HK-2 (cell line): Measurements from ENCODE around the gene IL1F10.

Source experiments
- DNase-seq: peaks from one replicate; pipeline ENCODE4 v3.0.0-alpha.2; 2018; ENCODE audit not compliant: unreplicated experiment

The IL1F10 gene, protein sequence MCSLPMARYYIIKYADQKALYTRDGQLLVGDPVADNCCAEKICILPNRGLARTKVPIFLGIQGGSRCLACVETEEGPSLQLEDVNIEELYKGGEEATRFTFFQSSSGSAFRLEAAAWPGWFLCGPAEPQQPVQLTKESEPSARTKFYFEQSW

GRCh38 chr2:113067681-113068080 is at the start of gene IL1F10:
Gene IL1F10 (plus strand): TSS chr2:113067970. CDS start chr2:113072739, 4,769 bp downstream.
- no peak for DNase-seq

GRCh38 chr2:113018509-113018908 is 49.3 kb upstream of the IL1F10 start:
- no peak for DNase-seq

DNA sequence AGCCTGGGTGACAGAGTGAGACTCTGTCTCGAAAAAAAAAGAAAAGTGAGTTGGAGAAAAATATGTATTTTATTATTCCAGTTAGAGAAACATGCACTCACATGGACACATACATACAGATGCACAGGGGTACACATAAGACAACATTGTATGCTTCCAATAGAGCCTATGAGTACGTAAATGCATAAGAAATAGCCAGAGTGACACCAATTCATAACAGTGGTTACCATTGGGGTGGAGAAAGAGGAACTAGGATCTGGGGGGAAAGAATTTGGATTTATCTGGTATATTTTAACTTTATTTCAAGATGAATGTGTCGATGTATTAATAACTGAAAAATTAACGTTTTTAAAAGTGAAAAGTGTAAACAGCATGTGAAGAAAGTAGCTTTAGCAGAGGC is 46.5 kb upstream of the IL1F10 start:
- no peak for DNase-seq

GRCh38 chr2:113024764-113025163 is 43.0 kb upstream of the IL1F10 start:
- DNase-seq = no peak

GRCh38 chr2:113025737-113026136 is 42.0 kb upstream of the IL1F10 start:
- no peak for DNase-seq

GRCh38 chr2:113027691-113028090 is 40.1 kb upstream of the IL1F10 start:
- no peak for DNase-seq

DNA sequence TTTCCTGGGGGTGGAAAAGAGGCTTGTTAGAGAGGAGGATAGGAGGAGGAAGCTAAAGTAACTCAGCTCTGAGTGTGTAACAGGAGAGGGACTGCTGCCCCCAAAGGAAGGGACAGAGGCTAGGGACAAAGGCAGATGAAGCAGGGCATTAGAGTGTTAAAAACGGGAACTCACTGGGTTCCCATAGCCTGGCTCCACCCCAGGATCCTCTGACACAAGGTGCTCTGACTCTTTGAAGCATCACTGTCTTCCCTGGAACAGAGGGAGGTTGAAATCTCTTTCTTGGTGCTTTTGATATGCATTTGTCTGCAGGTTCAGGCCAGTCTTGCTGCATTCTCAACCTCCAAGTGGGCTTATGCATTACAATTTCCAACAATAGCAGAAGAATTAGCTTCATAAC is 39.7 kb upstream of the IL1F10 start:
- DNase-seq = no peak

GRCh38 chr2:113032737-113033136 is 35.0 kb upstream of the IL1F10 start:
- no peak for DNase-seq

- no peak for DNase-seq
These were observed 33.8 kb upstream of the IL1F10 start for GRCh38 chr2:113034016-113034415.

DNA sequence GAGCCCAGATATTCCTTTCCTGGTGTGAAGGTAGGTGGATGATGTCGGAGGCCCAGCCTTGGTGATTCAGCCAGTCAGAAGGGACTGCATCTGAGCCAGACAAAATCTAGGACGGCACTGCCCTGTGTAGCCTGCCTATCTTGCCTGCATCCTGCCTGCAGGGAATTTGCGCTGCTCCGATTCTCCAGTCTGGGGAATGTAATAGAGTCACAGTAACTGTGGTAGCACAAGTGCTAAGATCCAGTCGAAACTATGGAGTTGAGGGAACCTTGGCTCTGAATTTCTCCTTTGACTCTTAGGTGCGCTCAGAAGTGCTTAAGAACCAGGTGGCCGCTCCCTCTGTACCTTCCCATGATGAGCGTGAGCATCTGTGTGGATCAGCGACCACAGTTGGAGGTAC is 31.0 kb upstream of the IL1F10 start:
- no peak for DNase-seq

- no peak for DNase-seq
These were observed 29.5 kb upstream of the IL1F10 start for GRCh38 chr2:113038291-113038690.

- DNase-seq = no peak
These were observed 28.6 kb upstream of the IL1F10 start for GRCh38 chr2:113039158-113039557.

DNA sequence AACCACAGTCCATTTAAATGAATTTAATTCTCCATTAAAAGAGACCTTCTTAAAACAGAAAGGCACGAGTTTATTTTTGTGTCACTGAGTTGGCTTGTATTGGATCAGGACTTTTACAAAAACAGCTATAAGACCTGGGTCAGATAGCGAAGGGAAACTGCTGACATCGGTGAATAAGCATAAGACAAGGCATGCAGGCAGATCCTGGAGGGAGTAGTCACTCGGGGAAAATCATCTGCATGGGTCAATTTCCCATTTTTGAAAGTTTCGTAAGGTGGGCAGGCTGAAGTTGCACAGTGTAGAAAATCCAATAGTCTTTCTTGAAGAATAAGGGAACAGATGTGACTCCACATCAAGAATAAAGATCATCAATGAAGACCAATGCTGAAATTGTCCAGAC is 28.1 kb upstream of the IL1F10 start:
- DNase-seq = no peak

DNA sequence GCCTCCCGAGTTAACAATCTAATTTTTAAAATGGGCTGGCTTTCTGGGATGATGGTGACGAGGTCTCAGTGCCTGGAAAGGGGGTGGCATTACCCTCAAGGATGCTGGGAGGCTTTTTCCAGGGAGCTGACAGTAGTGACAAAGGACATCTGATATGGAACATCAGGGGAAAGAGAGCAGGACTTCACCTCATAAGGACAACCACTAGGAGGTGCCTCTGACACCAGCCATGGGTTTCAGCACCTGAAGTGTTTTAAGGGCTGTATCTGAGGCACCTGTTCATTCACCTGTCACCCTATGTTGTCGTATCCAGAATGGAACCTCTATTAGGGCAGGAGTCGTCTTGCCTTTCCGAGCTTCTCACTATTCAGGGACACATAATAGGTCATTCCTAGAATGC is 25.9 kb upstream of the IL1F10 start:
- DNase-seq = no peak

GRCh38 chr2:113046465-113046864 is 21.3 kb upstream of the IL1F10 start:
- DNase-seq = no peak

GRCh38 chr2:113050921-113051895 is 16.6 kb upstream of the IL1F10 start:
- DNase-seq = no peak

GRCh38 chr2:113052396-113052917 is 15.3 kb upstream of the IL1F10 start, which contains the start of gene IL36B:
Gene IL36B (minus strand): TSS chr2:113052867.
- no peak for DNase-seq

- DNase-seq = no peak
These were observed 14.1 kb upstream of the IL1F10 start for GRCh38 chr2:113053666-113054065.

- DNase-seq = no peak
These were observed 13.7 kb upstream of the IL1F10 start for GRCh38 chr2:113054066-113054465.

- no peak for DNase-seq
These were observed 11.2 kb upstream of the IL1F10 start for GRCh38 chr2:113056521-113056920.

GRCh38 chr2:113057117-113057516 is 10.7 kb upstream of the IL1F10 start:
- no peak for DNase-seq

GRCh38 chr2:113058411-113058994 is 9.3 kb upstream of the IL1F10 start:
- no peak for DNase-seq
